Rectal smooth muscle tissue (tissue), 1 donor: Measurements from ENCODE around the gene EVPLL.
"Not testable (repeated sequence)": the region's sequence is repeated elsewhere in the genome, so short reads cannot be mapped to it uniquely, and the experiment has no call there.

Source experiments
- H3K27ac ChIP-seq: one replicate; pipeline ENCODE4 v1.7.0; 2013; ENCODE audit warnings: low read depth, low read length, inconsistent platforms
- H3K27me3 ChIP-seq: one replicate; pipeline ENCODE4 v1.7.0; 2013; ENCODE audit warnings: low read length; ENCODE audit not compliant: control insufficient read depth, insufficient read depth
- H3K36me3 ChIP-seq: one replicate; pipeline ENCODE4 v1.7.0; 2013; ENCODE audit warnings: low read length; ENCODE audit not compliant: control insufficient read depth, insufficient read depth
- H3K4me1 ChIP-seq: one replicate; pipeline ENCODE4 v1.7.0; 2013; ENCODE audit warnings: low read length; ENCODE audit not compliant: control insufficient read depth, insufficient read depth
- H3K4me3 ChIP-seq: one replicate; pipeline ENCODE4 v1.7.0; 2013; ENCODE audit warnings: low read length
- H3K9ac ChIP-seq: one replicate; pipeline ENCODE4 v1.7.0; 2013; ENCODE audit warnings: low read length

EVPLL gene

GRCh38 chr17:18381158-18381952 is 3.8 kb downstream of the EVPLL start:
- H3K4me1 ChIP-seq: no peaks in the 10 kb centered on the region
- no peaks in the 10 kb centered on the region for H3K36me3 ChIP-seq
- no peak overlapping the region for H3K4me3 ChIP-seq
- H3K27ac ChIP-seq: no peak overlapping the region
- no peaks in the 10 kb centered on the region for H3K27me3 ChIP-seq
- H3K9ac ChIP-seq: no peak overlapping the region

GRCh38 chr17:18381953-18382245 is 4.3 kb downstream of the EVPLL start:
- no peak overlapping the region for H3K4me3 ChIP-seq
- H3K36me3 ChIP-seq: no peaks in the 10 kb centered on the region
- H3K27me3 ChIP-seq: no peaks in the 10 kb centered on the region
- no peak overlapping the region for H3K27ac ChIP-seq
- H3K4me1 ChIP-seq: no peaks in the 10 kb centered on the region
- no peak overlapping the region for H3K9ac ChIP-seq

- no peak overlapping the region for H3K9ac ChIP-seq
- no peaks in the 10 kb centered on the region for H3K4me1 ChIP-seq
- no peaks in the 10 kb centered on the region for H3K27me3 ChIP-seq
Observed at GRCh38 chr17:18382441-18383078, 5.0 kb downstream of the EVPLL start.

GRCh38 chr17:18383079-18383481 is 5.5 kb downstream of the EVPLL start:
- H3K36me3 ChIP-seq, H3K4me1 ChIP-seq, H3K27me3 ChIP-seq, H3K27ac ChIP-seq, H3K9ac ChIP-seq, H3K4me3 ChIP-seq: not testable (repeated sequence)

More at GRCh38 chr17:18382441-18383078, 5.0 kb downstream of the EVPLL start:
- Histone ChIP-seq H3K4me3 (no peak overlapping the region), H3K27ac (no peak overlapping the region), H3K36me3 (no peaks in the 10 kb centered on the region)

GRCh38 chr17:18384271-18384670 is 6.7 kb downstream of the EVPLL start:
- H3K4me1 ChIP-seq, H3K27ac ChIP-seq, H3K27me3 ChIP-seq, H3K4me3 ChIP-seq, H3K9ac ChIP-seq, H3K36me3 ChIP-seq: not testable (repeated sequence)

GRCh38 chr17:18387583-18387982 is 10.0 kb downstream of the EVPLL start:
- H3K4me3 ChIP-seq, H3K4me1 ChIP-seq, H3K27ac ChIP-seq, H3K27me3 ChIP-seq, H3K9ac ChIP-seq, H3K36me3 ChIP-seq: not testable (repeated sequence)

GRCh38 chr17:18388266-18388665 is 10.7 kb downstream of the EVPLL start:
- H3K27ac ChIP-seq, H3K4me3 ChIP-seq, H3K9ac ChIP-seq, H3K4me1 ChIP-seq, H3K36me3 ChIP-seq, H3K27me3 ChIP-seq: not testable (repeated sequence)

- H3K27ac ChIP-seq, H3K36me3 ChIP-seq, H3K4me1 ChIP-seq, H3K9ac ChIP-seq, H3K4me3 ChIP-seq, H3K27me3 ChIP-seq: not testable (repeated sequence)
Observed at GRCh38 chr17:18388728-18389127, 11.2 kb downstream of the EVPLL start.

GRCh38 chr17:18401872-18402590 is 24.5 kb downstream of the EVPLL start:
- not testable (repeated sequence) for H3K27ac ChIP-seq, H3K4me3 ChIP-seq, H3K27me3 ChIP-seq, H3K36me3 ChIP-seq, H3K4me1 ChIP-seq, H3K9ac ChIP-seq

GRCh38 chr17:18403166-18403565 is 25.6 kb downstream of the EVPLL start:
- H3K27me3 ChIP-seq, H3K27ac ChIP-seq, H3K4me3 ChIP-seq, H3K9ac ChIP-seq, H3K4me1 ChIP-seq, H3K36me3 ChIP-seq: not testable (repeated sequence)

GRCh38 chr17:18403604-18404003 is 26.0 kb downstream of the EVPLL start:
- not testable (repeated sequence) for H3K27ac ChIP-seq, H3K9ac ChIP-seq, H3K4me3 ChIP-seq, H3K36me3 ChIP-seq, H3K4me1 ChIP-seq, H3K27me3 ChIP-seq

- not testable (repeated sequence) for H3K9ac ChIP-seq, H3K27me3 ChIP-seq, H3K4me1 ChIP-seq, H3K27ac ChIP-seq, H3K36me3 ChIP-seq, H3K4me3 ChIP-seq
Observed at GRCh38 chr17:18408906-18409305, 31.3 kb downstream of the EVPLL start.

GRCh38 chr17:18409321-18409720 is 31.7 kb downstream of the EVPLL start:
- not testable (repeated sequence) for H3K36me3 ChIP-seq, H3K27ac ChIP-seq, H3K4me1 ChIP-seq, H3K4me3 ChIP-seq, H3K27me3 ChIP-seq, H3K9ac ChIP-seq
